ENCODE data around the gene SAMD13. TPM values are rescaled to one million over a fixed set of nuclear protein-coding genes. Genes with fewer than 3 reads are reported as not detected.
"Not testable (repeated sequence)": the region's sequence is repeated elsewhere in the genome, so short reads cannot be mapped to it uniquely, and the experiment has no call there.

SAMD13 gene
- total and polyA plus RNA-seq, 4 donors: 0.45 to 3.1 (median 1.3) TPM

DNA sequence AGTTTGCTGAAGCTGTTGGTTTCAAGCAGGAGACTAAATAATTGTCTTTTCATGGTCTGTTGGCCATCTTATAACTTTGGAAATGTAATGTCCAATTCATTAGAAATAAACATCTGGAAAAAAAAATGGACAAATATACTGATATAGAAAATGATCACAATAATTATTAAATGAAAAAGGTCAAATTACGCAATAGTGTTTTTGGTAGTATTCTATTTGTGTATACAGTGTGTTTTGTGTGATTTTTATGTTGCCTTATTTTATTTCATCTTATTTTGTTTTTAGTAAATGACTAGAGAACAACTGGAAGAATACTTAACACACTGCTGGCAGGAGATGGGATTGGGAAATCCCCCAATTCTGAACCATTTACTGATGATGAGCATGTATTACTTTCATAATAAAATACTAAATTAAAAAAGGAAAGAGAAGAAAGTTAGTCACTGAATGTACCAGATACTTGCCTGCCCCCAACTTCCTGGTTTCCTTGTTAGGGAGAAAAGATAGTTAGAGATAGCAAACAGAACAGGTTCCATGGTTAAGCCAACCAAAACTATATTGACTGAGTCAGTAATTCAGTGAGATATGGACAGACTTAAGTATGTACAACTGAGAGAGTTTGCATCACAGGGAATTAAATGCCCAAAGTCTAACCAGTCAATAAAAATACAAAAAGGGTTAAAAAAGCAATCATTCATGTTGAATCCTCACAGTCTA is 24.0 kb upstream of the SAMD13 start:
- DNase-seq: no peak
- intact Hi-C loops (cut with DNase I): no loop called here
- Histone ChIP-seq H3K4me1 (ENCODE audit: control insufficient read depth in 1 of 2, insufficient read depth in 2 of 2, low read length in 2 of 2) (no peaks in the 10 kb centered on the region), H3K4me3 (ENCODE audit: low read length in 2 of 2) (no peak overlapping the region), H3K27ac (ENCODE audit: low read depth in 1 of 2, low read length in 2 of 2) (no peak overlapping the region), H3K27me3 (ENCODE audit: control insufficient read depth in 1 of 2, insufficient read depth in 2 of 2, low read length in 1 of 2) (no peaks in the 10 kb centered on the region), H3K9me3 (ENCODE audit: control insufficient read depth, low read length) (no peaks in the 10 kb centered on the region), H3K36me3 (ENCODE audit: control insufficient read depth in 1 of 2, insufficient read depth in 2 of 2, low read length in 1 of 2) (no peaks in the 10 kb centered on the region)
- no peak for ATAC-seq (ENCODE audit: low FRiP score)
- WGBS, 2 donors: 98 to 100% methylated on average over 1 of the region's 1 CpG

DNA sequence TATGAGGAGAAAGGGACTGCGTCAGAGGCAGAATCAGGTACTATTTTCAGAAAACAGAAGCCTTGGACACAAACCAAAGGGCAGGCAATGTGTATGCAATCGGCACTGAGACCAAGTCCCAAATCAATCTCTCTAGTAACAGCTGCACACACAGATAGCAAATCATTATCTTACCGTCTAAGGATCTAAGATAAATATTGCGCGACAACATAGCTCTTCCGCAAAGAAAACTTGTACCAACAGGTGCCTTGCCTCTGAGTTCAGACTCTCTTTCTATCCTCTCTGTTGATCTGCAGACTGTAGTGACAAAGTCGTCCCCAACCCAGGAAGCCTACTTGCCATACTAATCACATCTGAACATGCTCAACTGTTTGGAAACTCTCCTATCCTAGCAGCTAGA is 22.6 kb upstream of the SAMD13 start:
- Histone ChIP-seq H3K4me3 (ENCODE audit: low read length in 2 of 2) (no peak overlapping the region), H3K27ac (ENCODE audit: low read depth in 1 of 2, low read length in 2 of 2) (no peak overlapping the region), H3K36me3 (ENCODE audit: control insufficient read depth in 1 of 2, insufficient read depth in 2 of 2, low read length in 1 of 2) (no peaks in the 10 kb centered on the region), H3K4me1 (ENCODE audit: control insufficient read depth in 1 of 2, insufficient read depth in 2 of 2, low read length in 2 of 2) (no peaks in the 10 kb centered on the region), H3K27me3 (ENCODE audit: control insufficient read depth in 1 of 2, insufficient read depth in 2 of 2, low read length in 1 of 2) (no peaks in the 10 kb centered on the region), H3K9me3 (ENCODE audit: control insufficient read depth, low read length) (no peaks in the 10 kb centered on the region)
- DNase-seq: no peak
- intact Hi-C loops (cut with DNase I): no loop called here
- 45 to 49% methylated on average over 7 of the region's 7 CpGs for WGBS, 2 donors
- no peak for ATAC-seq (ENCODE audit: low FRiP score)

DNA sequence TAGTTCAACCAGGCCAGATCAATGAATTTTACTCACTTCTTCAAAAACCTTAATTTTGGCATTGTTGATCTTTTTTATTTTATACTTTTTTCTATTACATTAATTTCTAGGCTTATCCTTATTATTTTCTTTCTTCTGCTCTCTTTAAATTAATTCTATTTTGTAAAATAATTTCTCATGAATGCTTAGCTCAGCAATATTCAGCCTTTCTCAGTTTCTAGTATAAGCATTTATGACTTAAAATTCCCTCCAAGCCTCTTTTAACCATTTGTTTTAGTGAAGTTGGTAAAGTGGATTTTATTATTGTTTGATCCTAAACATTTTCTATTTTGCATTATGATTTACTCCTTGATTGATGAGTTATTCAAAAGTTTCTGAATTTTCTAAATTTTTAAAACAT is 20.6 kb upstream of the SAMD13 start:
- DNase-seq: no peak
- no peak for ATAC-seq (ENCODE audit: low FRiP score)
- Histone ChIP-seq H3K27me3 (ENCODE audit: control insufficient read depth in 1 of 2, insufficient read depth in 2 of 2, low read length in 1 of 2) (no peaks in the 10 kb centered on the region), H3K4me3 (ENCODE audit: low read length in 2 of 2) (no peak overlapping the region), H3K4me1 (ENCODE audit: control insufficient read depth in 1 of 2, insufficient read depth in 2 of 2, low read length in 2 of 2) (no peaks in the 10 kb centered on the region), H3K9me3 (ENCODE audit: control insufficient read depth, low read length) (no peaks in the 10 kb centered on the region), H3K36me3 (ENCODE audit: control insufficient read depth in 1 of 2, insufficient read depth in 2 of 2, low read length in 1 of 2) (no peaks in the 10 kb centered on the region), H3K27ac (ENCODE audit: low read depth in 1 of 2, low read length in 2 of 2) (no peak overlapping the region)
- intact Hi-C loops (cut with DNase I): no loop called here

DNA sequence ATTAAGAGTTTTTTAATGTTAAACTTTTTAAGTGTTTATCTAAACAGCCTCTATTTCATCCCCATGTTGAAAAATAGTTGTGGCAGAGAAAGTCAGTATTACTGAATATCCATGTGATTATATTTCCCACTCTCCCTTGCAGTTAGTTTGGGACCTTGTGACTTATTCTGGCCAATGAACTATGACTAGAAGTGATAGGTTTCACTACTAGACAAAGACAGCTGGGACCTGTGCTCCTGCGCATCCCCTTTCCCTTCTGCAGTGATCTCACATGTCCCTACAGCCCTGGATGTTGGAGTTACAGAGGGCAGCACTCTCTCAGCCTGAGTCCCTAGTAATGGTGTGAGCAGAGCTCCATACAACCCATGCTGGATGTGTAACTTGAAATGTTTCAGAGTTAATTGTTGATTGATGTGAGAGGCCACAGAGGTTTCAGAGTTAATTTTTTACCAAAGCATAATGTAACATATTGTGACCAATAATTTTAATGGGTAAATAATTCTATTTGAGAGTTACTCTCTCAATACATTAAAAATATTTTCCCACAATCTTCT is 18.7 kb upstream of the SAMD13 start:
- no peaks in the 10 kb centered on the region for H3K27me3 ChIP-seq (ENCODE audit: control insufficient read depth in 1 of 2, insufficient read depth in 2 of 2, low read length in 1 of 2)
- DNase-seq (no peak), ATAC-seq (ENCODE audit: low FRiP score) (no peak)
- no peak overlapping the region for H3K4me3 ChIP-seq (ENCODE audit: low read length in 2 of 2)
- WGBS, 2 donors: 97 to 100% methylated on average over 1 of the region's 1 CpG
- no peaks in the 10 kb centered on the region for H3K4me1 ChIP-seq (ENCODE audit: control insufficient read depth in 1 of 2, insufficient read depth in 2 of 2, low read length in 2 of 2)
- H3K36me3 ChIP-seq (ENCODE audit: control insufficient read depth in 1 of 2, insufficient read depth in 2 of 2, low read length in 1 of 2): no peaks in the 10 kb centered on the region
- no peak overlapping the region for H3K27ac ChIP-seq (ENCODE audit: low read depth in 1 of 2, low read length in 2 of 2)
- intact Hi-C loops (cut with DNase I): no loop called here
- peaks cover 1% of the 10 kb centered on the region for H3K9me3 ChIP-seq (ENCODE audit: control insufficient read depth, low read length)

DNA sequence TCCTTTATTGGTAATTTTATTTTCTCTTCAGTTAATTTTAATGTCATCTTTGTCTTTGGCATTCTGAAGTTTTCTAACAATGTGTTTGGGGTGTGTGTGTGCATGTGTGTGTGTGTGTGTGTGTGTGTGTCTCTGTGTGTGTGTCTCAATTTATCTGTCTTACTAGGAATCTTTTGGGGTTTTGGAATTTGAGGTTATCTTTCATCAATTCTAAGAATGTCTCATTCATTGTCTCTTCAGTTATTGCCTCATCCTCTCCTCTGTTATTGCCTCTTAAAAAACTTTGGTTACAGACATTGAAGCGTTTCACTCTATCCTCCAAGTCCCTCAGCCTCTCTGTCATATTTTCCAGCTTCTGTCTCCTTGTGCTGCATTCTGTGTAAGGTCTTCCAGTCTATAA is 18.1 kb upstream of the SAMD13 start:
- Histone ChIP-seq H3K9me3 (ENCODE audit: control insufficient read depth, low read length) (peaks cover 1% of the 10 kb centered on the region), H3K36me3 (ENCODE audit: control insufficient read depth in 1 of 2, insufficient read depth in 2 of 2, low read length in 1 of 2) (no peaks in the 10 kb centered on the region), H3K4me1 (ENCODE audit: control insufficient read depth in 1 of 2, insufficient read depth in 2 of 2, low read length in 2 of 2) (no peaks in the 10 kb centered on the region), H3K4me3 (ENCODE audit: low read length in 2 of 2) (no peak overlapping the region), H3K27me3 (ENCODE audit: control insufficient read depth in 1 of 2, insufficient read depth in 2 of 2, low read length in 1 of 2) (no peaks in the 10 kb centered on the region), H3K27ac (ENCODE audit: low read depth in 1 of 2, low read length in 2 of 2) (no peak overlapping the region)
- ATAC-seq (ENCODE audit: low FRiP score): no peak
- WGBS, 2 donors: 77 to 92% methylated on average over 1 of the region's 1 CpG
- no peak for DNase-seq
- intact Hi-C loops (cut with DNase I): no loop called here

DNA sequence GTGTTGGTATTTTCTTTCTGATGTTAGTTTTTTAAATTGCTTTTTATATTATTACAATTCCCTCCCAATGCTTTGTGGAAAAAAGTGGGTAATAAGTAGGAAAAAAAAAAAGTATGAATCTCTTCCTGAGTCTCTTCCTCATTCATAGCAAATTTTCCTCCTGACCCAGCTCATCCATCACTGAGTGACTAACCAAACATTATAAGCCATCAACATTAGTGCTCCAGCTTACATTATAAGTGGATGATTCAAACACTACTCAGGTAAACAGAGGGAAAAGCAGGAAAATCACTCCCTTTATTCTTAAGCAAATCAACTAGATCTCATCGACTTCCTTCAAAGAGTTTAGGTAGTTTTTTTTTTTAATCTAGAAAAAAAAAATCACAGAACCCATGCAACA is 15.4 kb upstream of the SAMD13 start:
- ATAC-seq (ENCODE audit: low FRiP score): no peak
- no peak overlapping the region for H3K27ac ChIP-seq (ENCODE audit: low read depth in 1 of 2, low read length in 2 of 2)
- intact Hi-C loops (cut with DNase I): no loop called here
- peaks cover 0 to 2% of the 10 kb centered on the region in 2 donors for H3K4me1 ChIP-seq (ENCODE audit: control insufficient read depth in 1 of 2, insufficient read depth in 2 of 2, low read length in 2 of 2)
- H3K27me3 ChIP-seq (ENCODE audit: control insufficient read depth in 1 of 2, insufficient read depth in 2 of 2, low read length in 1 of 2): no peaks in the 10 kb centered on the region
- no peak overlapping the region for H3K4me3 ChIP-seq (ENCODE audit: low read length in 2 of 2)
- H3K36me3 ChIP-seq (ENCODE audit: control insufficient read depth in 1 of 2, insufficient read depth in 2 of 2, low read length in 1 of 2): no peaks in the 10 kb centered on the region
- peaks cover 1% of the 10 kb centered on the region for H3K9me3 ChIP-seq (ENCODE audit: control insufficient read depth, low read length)
- DNase-seq: no peak
- WGBS, 2 donors: 90 to 92% methylated on average over 1 of the region's 1 CpG

DNA sequence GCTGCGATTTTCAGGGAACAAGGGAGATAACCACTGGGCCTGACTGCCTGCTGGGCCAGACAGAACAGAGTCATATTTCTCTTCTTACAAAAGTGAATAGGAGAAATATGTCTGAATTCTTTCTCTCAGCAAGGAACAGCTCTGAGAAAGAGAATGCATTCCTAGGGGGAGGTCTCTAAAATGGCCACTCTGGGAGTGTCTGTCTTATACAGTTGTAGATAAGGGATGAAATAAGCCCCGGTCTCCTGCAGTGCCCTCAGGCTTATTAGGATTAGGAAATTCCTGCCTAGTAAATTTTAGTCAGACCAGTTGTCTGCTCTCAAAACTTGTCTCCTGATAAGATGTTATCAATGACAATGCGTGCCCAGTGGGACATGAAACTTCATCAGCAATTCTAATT is 14.1 kb upstream of the SAMD13 start:
- H3K27ac ChIP-seq (ENCODE audit: low read depth in 1 of 2, low read length in 2 of 2); H3K4me3 ChIP-seq (ENCODE audit: low read length in 2 of 2); H3K9me3 ChIP-seq (ENCODE audit: control insufficient read depth, low read length); H3K27me3 ChIP-seq (ENCODE audit: control insufficient read depth in 1 of 2, insufficient read depth in 2 of 2, low read length in 1 of 2); DNase-seq; H3K4me1 ChIP-seq (ENCODE audit: control insufficient read depth in 1 of 2, insufficient read depth in 2 of 2, low read length in 2 of 2); ATAC-seq (ENCODE audit: low FRiP score); intact Hi-C loops (cut with DNase I); H3K36me3 ChIP-seq (ENCODE audit: control insufficient read depth in 1 of 2, insufficient read depth in 2 of 2, low read length in 1 of 2): not testable (repeated sequence)
- WGBS, 2 donors: 63 to 65% methylated on average over 3 of the region's 3 CpGs

DNA sequence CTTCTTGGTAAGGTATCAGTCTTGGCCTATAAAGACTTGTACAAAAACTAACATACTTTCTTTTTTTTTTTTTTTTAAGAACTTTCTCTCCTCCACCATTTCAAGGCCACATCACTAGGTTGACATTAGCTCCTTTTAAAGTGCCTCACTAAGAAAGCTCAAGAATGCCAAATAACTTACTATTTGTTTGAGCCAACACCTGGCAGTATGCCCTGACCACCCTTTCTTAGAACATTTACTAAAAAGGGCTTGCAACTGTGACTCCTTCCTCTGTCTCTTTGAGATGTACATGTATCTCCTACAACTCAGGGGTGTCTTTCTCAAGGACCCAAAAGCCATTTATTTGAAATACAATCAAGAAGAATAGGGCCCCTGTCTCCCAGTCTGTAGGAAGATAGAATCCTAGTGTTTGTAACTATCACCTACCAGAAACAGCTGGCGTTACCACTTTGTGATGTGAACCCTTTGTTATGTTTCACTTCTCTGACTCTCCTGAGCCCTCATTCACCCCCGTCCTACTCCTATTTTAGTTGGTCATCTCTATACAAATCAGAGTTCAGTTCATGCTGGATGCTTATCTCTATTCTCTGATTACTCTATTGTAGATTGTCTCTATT is 12.2 kb upstream of the SAMD13 start:
- Histone ChIP-seq H3K4me1 (ENCODE audit: control insufficient read depth in 1 of 2, insufficient read depth in 2 of 2, low read length in 2 of 2) (peaks cover 0 to 2% of the 10 kb centered on the region in 2 donors), H3K36me3 (ENCODE audit: control insufficient read depth in 1 of 2, insufficient read depth in 2 of 2, low read length in 1 of 2) (no peaks in the 10 kb centered on the region), H3K27ac (ENCODE audit: low read depth in 1 of 2, low read length in 2 of 2) (peak overlapping the region; percentile 63 to 67), H3K9me3 (ENCODE audit: control insufficient read depth, low read length) (peaks cover 1% of the 10 kb centered on the region), H3K27me3 (ENCODE audit: control insufficient read depth in 1 of 2, insufficient read depth in 2 of 2, low read length in 1 of 2) (no peaks in the 10 kb centered on the region), H3K4me3 (ENCODE audit: low read length in 2 of 2) (no peak overlapping the region)
- DNase-seq: no peak
- intact Hi-C loops (cut with DNase I): no loop called here
- 14 to 19% methylated on average over 2 of the region's 2 CpGs for WGBS, 2 donors
- no peak for ATAC-seq (ENCODE audit: low FRiP score)

All from aorta (tissue), 5 donors.